HepG2 (cell line): Measurements from ENCODE around the gene CSMD2.

Source experiments
- FOXK2 ChIP-seq: fragments of 450-650 bp; IDR thresholded peaks from 2 replicates; pipeline ENCODE4 v1.6.1; 2016
- MTA3 ChIP-seq: sonication (generic); formaldehyde crosslinking; IDR thresholded peaks from 2 replicates; pipeline ENCODE4 v1.4.0; 2020; ENCODE audit warnings: missing genetic modification reagents
- NR2F6 ChIP-seq, 2 experiments: IDR thresholded peaks; 2 replicates each; pipeline ENCODE4 v1.6.1; 2016; ENCODE audit warnings: antibody characterized with exemption in 1 of 2, mild to moderate bottlenecking in 1 of 2
- NR3C1 ChIP-seq: sonication (generic); formaldehyde crosslinking; IDR thresholded peaks from 2 replicates; pipeline ENCODE4 v1.4.0; 2020; ENCODE audit warnings: missing genetic modification reagents
- PCBP2 ChIP-seq: fragments of 200-400 bp; formaldehyde crosslinking; optimal IDR thresholded peaks from 2 replicates; pipeline ENCODE3; 2018; ENCODE audit warnings: low read length, low read depth; ENCODE audit not compliant: poor library complexity, severe bottlenecking
- RELA ChIP-seq: sonication (generic); formaldehyde crosslinking; IDR thresholded peaks from 2 replicates; pipeline ENCODE4 v1.4.0; 2020; ENCODE audit warnings: missing genetic modification reagents
- YEATS4 ChIP-seq: sonication (generic); formaldehyde crosslinking; IDR thresholded peaks from 2 replicates; pipeline ENCODE4 v1.4.0; 2020; ENCODE audit warnings: missing genetic modification reagents, borderline replicate concordance
- ZNF12 ChIP-seq: sonication (generic); formaldehyde crosslinking; IDR thresholded peaks from 2 replicates; pipeline ENCODE4 v1.5.0; 2020; ENCODE audit warnings: missing genetic modification reagents
- TF ChIP-seq, protein P1 (sequence below): sonication (generic); formaldehyde crosslinking; IDR thresholded peaks from 2 replicates; pipeline ENCODE4 v1.8.1; 2023; ENCODE audit warnings: missing genetic modification reagents, inconsistent platforms, borderline replicate concordance
- TF ChIP-seq, protein P2 (sequence below): sonication (generic); formaldehyde crosslinking; IDR thresholded peaks from 2 replicates; pipeline ENCODE4 v1.4.0; 2020; ENCODE audit warnings: missing genetic modification reagents, borderline replicate concordance
- TF ChIP-seq, protein P3 (sequence below): sonication (generic); formaldehyde crosslinking; IDR thresholded peaks from 2 replicates; pipeline ENCODE4 v1.5.0; 2020; ENCODE audit warnings: mild to moderate bottlenecking, missing genetic modification reagents

DNA sequence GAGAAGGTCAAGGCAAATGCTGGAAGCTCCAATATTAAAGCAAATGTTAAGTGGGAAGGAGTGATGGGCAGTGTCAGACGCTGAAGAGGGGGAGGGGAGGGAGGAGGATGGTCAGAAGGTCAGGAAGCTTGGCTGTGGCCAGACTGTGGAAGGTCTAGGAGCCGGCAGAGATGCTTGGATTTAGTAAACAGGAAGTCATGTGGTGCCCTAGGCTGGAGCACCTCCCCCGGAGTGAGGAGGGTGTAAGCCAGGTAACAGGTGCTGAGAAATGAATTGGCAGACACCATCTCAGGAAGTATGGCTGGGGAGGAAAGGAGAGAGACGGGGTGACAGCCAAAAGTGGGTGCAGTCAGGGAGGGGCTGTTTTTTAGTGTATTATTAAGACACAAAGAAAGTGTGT, 17.7 kb downstream of the CSMD2 start:
- no peak for TF ChIP-seq YEATS4 (CRISPR knock-in tag)
- TF ChIP-seq, protein P1, sequence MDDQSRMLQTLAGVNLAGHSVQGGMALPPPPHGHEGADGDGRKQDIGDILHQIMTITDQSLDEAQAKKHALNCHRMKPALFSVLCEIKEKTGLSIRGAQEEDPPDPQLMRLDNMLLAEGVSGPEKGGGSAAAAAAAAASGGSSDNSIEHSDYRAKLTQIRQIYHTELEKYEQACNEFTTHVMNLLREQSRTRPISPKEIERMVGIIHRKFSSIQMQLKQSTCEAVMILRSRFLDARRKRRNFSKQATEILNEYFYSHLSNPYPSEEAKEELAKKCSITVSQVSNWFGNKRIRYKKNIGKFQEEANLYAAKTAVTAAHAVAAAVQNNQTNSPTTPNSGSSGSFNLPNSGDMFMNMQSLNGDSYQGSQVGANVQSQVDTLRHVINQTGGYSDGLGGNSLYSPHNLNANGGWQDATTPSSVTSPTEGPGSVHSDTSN = no peak
- no peak for TF ChIP-seq PCBP2
- TF ChIP-seq ZNF12 (CRISPR knock-in tag) = no peak
- no peak for TF ChIP-seq NR2F6 (IDR thresholded peaks at IDR 0.05)
- TF ChIP-seq NR2F6 (CRISPR knock-in tag; IDR thresholded peaks at IDR 0.05) = no peak
- TF ChIP-seq FOXK2 = no peak
- TF ChIP-seq NR3C1 (CRISPR knock-in tag) = no peak
- TF ChIP-seq, protein P2, sequence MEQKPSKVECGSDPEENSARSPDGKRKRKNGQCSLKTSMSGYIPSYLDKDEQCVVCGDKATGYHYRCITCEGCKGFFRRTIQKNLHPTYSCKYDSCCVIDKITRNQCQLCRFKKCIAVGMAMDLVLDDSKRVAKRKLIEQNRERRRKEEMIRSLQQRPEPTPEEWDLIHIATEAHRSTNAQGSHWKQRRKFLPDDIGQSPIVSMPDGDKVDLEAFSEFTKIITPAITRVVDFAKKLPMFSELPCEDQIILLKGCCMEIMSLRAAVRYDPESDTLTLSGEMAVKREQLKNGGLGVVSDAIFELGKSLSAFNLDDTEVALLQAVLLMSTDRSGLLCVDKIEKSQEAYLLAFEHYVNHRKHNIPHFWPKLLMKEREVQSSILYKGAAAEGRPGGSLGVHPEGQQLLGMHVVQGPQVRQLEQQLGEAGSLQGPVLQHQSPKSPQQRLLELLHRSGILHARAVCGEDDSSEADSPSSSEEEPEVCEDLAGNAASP (CRISPR knock-in tag) = no peak
- no peak for TF ChIP-seq RELA
- TF ChIP-seq, protein P3, sequence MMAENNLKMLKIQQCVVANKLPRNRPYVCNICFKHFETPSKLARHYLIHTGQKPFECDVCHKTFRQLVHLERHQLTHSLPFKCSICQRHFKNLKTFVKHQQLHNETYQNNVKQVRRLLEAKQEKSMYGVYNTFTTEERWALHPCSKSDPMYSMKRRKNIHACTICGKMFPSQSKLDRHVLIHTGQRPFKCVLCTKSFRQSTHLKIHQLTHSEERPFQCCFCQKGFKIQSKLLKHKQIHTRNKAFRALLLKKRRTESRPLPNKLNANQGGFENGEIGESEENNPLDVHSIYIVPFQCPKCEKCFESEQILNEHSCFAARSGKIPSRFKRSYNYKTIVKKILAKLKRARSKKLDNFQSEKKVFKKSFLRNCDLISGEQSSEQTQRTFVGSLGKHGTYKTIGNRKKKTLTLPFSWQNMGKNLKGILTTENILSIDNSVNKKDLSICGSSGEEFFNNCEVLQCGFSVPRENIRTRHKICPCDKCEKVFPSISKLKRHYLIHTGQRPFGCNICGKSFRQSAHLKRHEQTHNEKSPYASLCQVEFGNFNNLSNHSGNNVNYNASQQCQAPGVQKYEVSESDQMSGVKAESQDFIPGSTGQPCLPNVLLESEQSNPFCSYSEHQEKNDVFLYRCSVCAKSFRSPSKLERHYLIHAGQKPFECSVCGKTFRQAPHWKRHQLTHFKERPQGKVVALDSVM (CRISPR knock-in tag) = no peak
- no peak for TF ChIP-seq MTA3 (CRISPR knock-in tag)
